ENCODE data around the gene OTOG.

OTOG gene

DNA sequence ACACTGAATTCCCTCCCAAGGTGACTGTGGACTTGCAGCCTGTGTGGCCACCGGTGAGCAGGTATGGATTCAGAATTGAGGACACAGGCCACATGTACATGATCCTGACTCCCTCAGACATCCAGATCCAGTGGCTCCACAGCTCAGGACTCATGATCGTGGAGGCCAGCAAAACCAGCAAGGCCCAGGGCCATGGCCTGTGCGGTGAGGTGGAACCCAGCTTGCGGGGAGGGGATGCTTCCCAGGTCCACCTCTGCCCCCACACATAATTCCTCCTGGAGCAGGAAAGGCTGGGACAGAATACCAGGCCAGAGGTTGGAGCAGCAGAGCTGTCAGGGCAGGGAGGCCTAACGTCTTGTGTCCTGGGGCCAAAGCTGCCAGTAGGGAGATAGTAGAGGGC, 82.1 kb downstream of the OTOG start:
- Histone ChIP-seq H3K4me1 (ENCODE audit: low read depth, poor library complexity, severe bottlenecking) (no peaks in the 10 kb centered on the region), H4K20me1 (ENCODE audit: insufficient read depth) (no peaks in the 10 kb centered on the region), H2AFZ (ENCODE audit: low read depth) (no peak overlapping the region), H3K36me3 (ENCODE audit: insufficient read depth) (no peaks in the 10 kb centered on the region), H3K4me3 (IDR thresholded peaks at IDR 0.05; ENCODE audit: insufficient read depth, low read depth, low read length) (no peak overlapping the region), H3K4me2 (no peak overlapping the region), H3K27ac (no peak overlapping the region), H3K27me3 (ENCODE audit: insufficient read depth, low read depth) (no peaks in the 10 kb centered on the region), H3K79me2 (ENCODE audit: insufficient read depth, low read depth) (no peaks in the 10 kb centered on the region), H3K9ac (no peak overlapping the region)
- TF ChIP-seq, protein P1, sequence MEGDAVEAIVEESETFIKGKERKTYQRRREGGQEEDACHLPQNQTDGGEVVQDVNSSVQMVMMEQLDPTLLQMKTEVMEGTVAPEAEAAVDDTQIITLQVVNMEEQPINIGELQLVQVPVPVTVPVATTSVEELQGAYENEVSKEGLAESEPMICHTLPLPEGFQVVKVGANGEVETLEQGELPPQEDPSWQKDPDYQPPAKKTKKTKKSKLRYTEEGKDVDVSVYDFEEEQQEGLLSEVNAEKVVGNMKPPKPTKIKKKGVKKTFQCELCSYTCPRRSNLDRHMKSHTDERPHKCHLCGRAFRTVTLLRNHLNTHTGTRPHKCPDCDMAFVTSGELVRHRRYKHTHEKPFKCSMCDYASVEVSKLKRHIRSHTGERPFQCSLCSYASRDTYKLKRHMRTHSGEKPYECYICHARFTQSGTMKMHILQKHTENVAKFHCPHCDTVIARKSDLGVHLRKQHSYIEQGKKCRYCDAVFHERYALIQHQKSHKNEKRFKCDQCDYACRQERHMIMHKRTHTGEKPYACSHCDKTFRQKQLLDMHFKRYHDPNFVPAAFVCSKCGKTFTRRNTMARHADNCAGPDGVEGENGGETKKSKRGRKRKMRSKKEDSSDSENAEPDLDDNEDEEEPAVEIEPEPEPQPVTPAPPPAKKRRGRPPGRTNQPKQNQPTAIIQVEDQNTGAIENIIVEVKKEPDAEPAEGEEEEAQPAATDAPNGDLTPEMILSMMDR (conservative IDR thresholded peaks at IDR 0.05; ENCODE audit: low read depth, low read length) = no peak

DNA sequence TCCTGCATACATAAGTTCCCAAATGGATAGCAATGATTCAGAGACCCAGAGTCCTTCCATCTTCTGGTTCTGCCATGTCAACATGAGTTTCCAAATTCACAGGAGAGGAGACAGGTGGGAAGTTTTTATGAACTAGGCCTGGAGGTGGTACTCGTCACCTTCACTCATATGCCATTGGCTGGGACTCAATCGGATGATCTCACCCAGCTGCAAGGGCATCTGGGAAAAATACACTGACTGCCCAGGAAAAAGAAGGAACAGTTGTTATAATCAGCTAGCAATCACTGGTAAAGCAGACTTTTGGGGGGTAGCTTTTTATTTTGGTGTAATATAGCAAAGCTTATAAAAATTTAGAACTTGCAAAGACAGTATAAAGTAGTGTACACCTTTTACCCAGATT, 83.9 kb downstream of the OTOG start:
- H3K27me3 ChIP-seq (ENCODE audit: insufficient read depth, low read depth) = no peaks in the 10 kb centered on the region
- no peaks in the 10 kb centered on the region for H3K4me1 ChIP-seq (ENCODE audit: low read depth, poor library complexity, severe bottlenecking)
- H3K36me3 ChIP-seq (ENCODE audit: insufficient read depth) = no peaks in the 10 kb centered on the region
- no peak overlapping the region for H2AFZ ChIP-seq (ENCODE audit: low read depth)
- no peak overlapping the region for H3K4me2 ChIP-seq
- no peak overlapping the region for H3K9ac ChIP-seq
- H3K79me2 ChIP-seq (ENCODE audit: insufficient read depth, low read depth) = no peaks in the 10 kb centered on the region
- H3K27ac ChIP-seq = no peak overlapping the region
- no peak overlapping the region for H3K4me3 ChIP-seq (IDR thresholded peaks at IDR 0.05; ENCODE audit: insufficient read depth, low read depth, low read length)
- no peaks in the 10 kb centered on the region for H4K20me1 ChIP-seq (ENCODE audit: insufficient read depth)
- TF ChIP-seq, protein P1 (conservative IDR thresholded peaks at IDR 0.05; ENCODE audit: low read depth, low read length) = no peak

DNA sequence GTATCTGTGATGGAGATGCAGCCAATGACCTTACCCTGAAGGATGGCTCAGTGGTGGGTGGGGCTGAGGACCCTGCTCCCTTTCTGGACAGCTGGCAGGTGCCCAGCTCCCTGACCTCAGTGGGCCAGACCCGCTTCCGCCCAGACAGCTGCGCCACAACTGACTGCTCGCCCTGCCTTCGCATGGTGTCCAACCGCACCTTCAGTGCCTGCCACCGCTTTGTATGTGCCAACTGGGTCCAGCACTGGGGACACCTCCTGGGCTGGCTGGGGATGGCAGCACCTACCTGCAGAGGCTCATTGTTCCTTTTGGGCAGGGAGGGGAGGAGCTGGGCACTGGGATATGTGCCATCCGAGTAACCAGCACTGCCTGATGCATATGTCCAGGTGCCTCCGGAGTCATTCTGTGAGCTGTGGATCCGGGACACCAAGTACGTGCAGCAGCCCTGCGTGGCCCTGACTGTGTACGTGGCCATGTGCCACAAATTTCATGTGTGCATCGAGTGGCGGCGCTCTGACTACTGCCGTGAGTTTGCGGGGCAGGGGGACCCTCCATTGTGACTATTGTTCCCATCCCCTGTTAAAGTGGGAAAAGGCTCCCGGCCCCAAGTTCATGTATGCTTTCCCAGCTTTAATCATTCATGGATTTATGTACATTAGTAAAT, 84.8 kb downstream of the OTOG start:
- TF ChIP-seq, protein P1 (conservative IDR thresholded peaks at IDR 0.05; ENCODE audit: low read depth, low read length) = no peak
- no peak overlapping the region for H3K9ac ChIP-seq

DNA sequence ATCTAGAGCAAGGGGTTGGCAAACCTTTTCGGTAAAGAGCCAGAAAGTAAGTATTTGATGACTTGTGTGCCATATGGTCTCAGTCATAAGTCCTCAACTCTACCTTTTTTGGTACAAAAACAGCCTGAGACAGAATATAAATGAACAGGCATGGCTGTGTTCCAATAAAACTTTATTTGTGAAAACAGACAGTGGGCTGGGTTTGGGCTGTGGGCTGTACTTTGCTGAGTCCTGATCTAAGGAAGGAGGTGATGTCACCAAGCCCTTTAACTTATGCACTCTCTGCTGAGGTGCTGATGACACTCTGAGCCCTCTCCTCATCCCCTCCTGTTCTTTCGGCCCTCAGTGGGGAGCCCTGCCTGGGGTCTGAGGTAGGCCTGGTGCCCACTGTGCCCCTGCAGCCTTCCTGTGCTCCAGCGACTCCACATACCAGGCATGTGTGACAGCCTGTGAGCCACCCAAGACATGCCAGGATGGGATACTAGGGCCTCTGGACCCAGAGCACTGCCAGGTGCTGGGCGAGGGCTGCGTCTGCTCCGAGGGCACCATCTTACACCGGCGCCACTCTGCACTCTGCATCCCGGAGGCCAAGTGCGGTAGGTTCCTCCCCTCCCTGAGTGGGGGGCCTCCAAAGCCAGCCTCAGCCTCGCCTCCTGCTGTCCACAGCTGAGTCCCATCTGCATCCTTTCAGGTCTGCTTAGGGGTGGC, 86.4 kb downstream of the OTOG start:
- Histone ChIP-seq H2AFZ (ENCODE audit: low read depth) (no peak overlapping the region), H3K4me2 (no peak overlapping the region), H3K4me1 (ENCODE audit: low read depth, poor library complexity, severe bottlenecking) (no peaks in the 10 kb centered on the region), H3K36me3 (ENCODE audit: insufficient read depth) (no peaks in the 10 kb centered on the region), H3K27me3 (ENCODE audit: insufficient read depth, low read depth) (no peaks in the 10 kb centered on the region), H4K20me1 (ENCODE audit: insufficient read depth) (no peaks in the 10 kb centered on the region), H3K79me2 (ENCODE audit: insufficient read depth, low read depth) (no peaks in the 10 kb centered on the region), H3K27ac (no peak overlapping the region), H3K9ac (no peak overlapping the region), H3K4me3 (IDR thresholded peaks at IDR 0.05; ENCODE audit: insufficient read depth, low read depth, low read length) (no peak overlapping the region)
- TF ChIP-seq, protein P1 (conservative IDR thresholded peaks at IDR 0.05; ENCODE audit: low read depth, low read length) = no peak

More for the DNA sequence above, 84.8 kb downstream of the OTOG start:
- no peaks in the 10 kb centered on the region for H3K27me3 ChIP-seq (ENCODE audit: insufficient read depth, low read depth)
- H3K27ac ChIP-seq = no peak overlapping the region
- H4K20me1 ChIP-seq (ENCODE audit: insufficient read depth) = no peaks in the 10 kb centered on the region
- no peaks in the 10 kb centered on the region for H3K36me3 ChIP-seq (ENCODE audit: insufficient read depth)
- no peak overlapping the region for H3K4me2 ChIP-seq
- no peak overlapping the region for H2AFZ ChIP-seq (ENCODE audit: low read depth)
- no peaks in the 10 kb centered on the region for H3K4me1 ChIP-seq (ENCODE audit: low read depth, poor library complexity, severe bottlenecking)
- no peak overlapping the region for H3K4me3 ChIP-seq (IDR thresholded peaks at IDR 0.05; ENCODE audit: insufficient read depth, low read depth, low read length)
- H3K79me2 ChIP-seq (ENCODE audit: insufficient read depth, low read depth) = no peaks in the 10 kb centered on the region

Measured in KMS-11 (cell line).